Measurements from ENCODE around the gene KCNQ1. TPM values are rescaled to one million over a fixed set of nuclear protein-coding genes. Genes with fewer than 3 reads are reported as not detected.

The KCNQ1 gene
- total RNA-seq, 6 donors from 2014 or later: 18.0 to 45.4 (median 32.7) TPM

GRCh38 chr11:2397005-2397404 lies 47.8 kb upstream of the KCNQ1 start:
- TF ChIP-seq POLR2AphosphoS5 (IDR thresholded peaks at IDR 0.05) (no peak), EP300 (IDR thresholded peaks at IDR 0.05) (no peak)
- DNase-seq (peak in 1 of 2 donors; percentile 58), ATAC-seq (ENCODE audit: low FRiP score in 2 of 2) (no peak)
- 95% methylated on average over 12 of the region's 12 CpGs for WGBS, 2 donors
- H3K36me3 ChIP-seq: peaks cover 11 to 70% (median 61%) of the 10 kb centered on the region in 4 donors
- H3K4me1 ChIP-seq: peaks cover 18 to 38% (median 22%) of the 10 kb centered on the region in 4 donors
- H3K4me3 ChIP-seq: no peak overlapping the region
- H3K9me3 ChIP-seq: no peaks in the 10 kb centered on the region
- no peak overlapping the region for H3K27ac ChIP-seq
- H3K27me3 ChIP-seq: no peaks in the 10 kb centered on the region

GRCh38 chr11:2398664-2399355 lies 46.0 kb upstream of the KCNQ1 start:
- H3K4me3 ChIP-seq: peak overlapping the region in 1 of 4 donors; percentile 72
- peaks cover 23 to 33% (median 25%) of the 10 kb centered on the region in 4 donors for H3K4me1 ChIP-seq
- peaks cover 25 to 70% (median 61%) of the 10 kb centered on the region in 4 donors for H3K36me3 ChIP-seq
- peak overlapping the region; percentile 94 to 100 (median 98) for H3K27ac ChIP-seq
- ATAC-seq (ENCODE audit: low FRiP score in 2 of 2) (no peak), DNase-seq (no peak)
- H3K27me3 ChIP-seq: no peaks in the 10 kb centered on the region
- TF ChIP-seq POLR2A (IDR thresholded peaks at IDR 0.05): no peak
- no peak for TF ChIP-seq EP300 (IDR thresholded peaks at IDR 0.05)
- no peak for TF ChIP-seq CTCF (IDR thresholded peaks at IDR 0.05)
- no peak for TF ChIP-seq POLR2AphosphoS5 (IDR thresholded peaks at IDR 0.05)
- 20 to 72% methylated on average over 1 to 7 of the region's 7 CpGs for WGBS, 2 donors
- no peaks in the 10 kb centered on the region for H3K9me3 ChIP-seq

- peaks cover 23 to 33% (median 25%) of the 10 kb centered on the region in 4 donors for H3K4me1 ChIP-seq
- peak in 1 of 2 donors; percentile 11 for ATAC-seq (ENCODE audit: low FRiP score in 2 of 2)
- peak overlapping the region; percentile 40 to 79 (median 66) for H3K4me3 ChIP-seq
- H3K36me3 ChIP-seq: peaks cover 24 to 70% (median 59%) of the 10 kb centered on the region in 4 donors
- H3K27me3 ChIP-seq: no peaks in the 10 kb centered on the region
- TF ChIP-seq EP300 (IDR thresholded peaks at IDR 0.05): no peak
- no peak for TF ChIP-seq POLR2A (IDR thresholded peaks at IDR 0.05)
- no peak for TF ChIP-seq CTCF (IDR thresholded peaks at IDR 0.05)
- TF ChIP-seq POLR2AphosphoS5 (IDR thresholded peaks at IDR 0.05): no peak
- H3K9me3 ChIP-seq: no peaks in the 10 kb centered on the region
- no peak for DNase-seq
- peak overlapping the region; percentile 94 to 100 (median 98) for H3K27ac ChIP-seq
- WGBS, 2 donors: 22 to 48% methylated on average over 11 to 12 of the region's 23 CpGs
Observed at GRCh38 chr11:2399488-2400068, 45.2 kb upstream of the KCNQ1 start.

GRCh38 chr11:2400069-2400761 lies 44.6 kb upstream of the KCNQ1 start, which contains the start of gene TSSC4:
Gene TSSC4 (plus strand): TSS chr11:2400750. CDS start chr11:2402634, 1,884 bp downstream.
- H3K9me3 ChIP-seq: no peaks in the 10 kb centered on the region
- peak; percentile 94 to 95 for ATAC-seq (ENCODE audit: low FRiP score in 2 of 2)
- TF ChIP-seq POLR2A (IDR thresholded peaks at IDR 0.05) (peak; percentile 58 to 90 (median 75)), POLR2AphosphoS5 (IDR thresholded peaks at IDR 0.05) (peak; percentile 97 to 100), EP300 (IDR thresholded peaks at IDR 0.05) (peak; percentile 96 to 99 (median 98)), CTCF (IDR thresholded peaks at IDR 0.05) (peak; percentile 88 to 100 (median 99))
- WGBS, 2 donors: 0% methylated on average over 26 of the region's 66 CpGs; no CpG with 5 or more reads in 1 of the 2 donors
- peaks cover 23 to 33% (median 25%) of the 10 kb centered on the region in 4 donors for H3K4me1 ChIP-seq
- peak; percentile 99 to 100 for DNase-seq
- H3K36me3 ChIP-seq: peaks cover 18 to 66% (median 53%) of the 10 kb centered on the region in 4 donors
- H3K27ac ChIP-seq: peak within 1 kb of the TSS; percentile 94 to 100 (median 98)
- peak within 1 kb of the TSS; percentile 75 to 89 (median 78) for H3K4me3 ChIP-seq
- H3K27me3 ChIP-seq: no peaks in the 10 kb centered on the region

Data from upper lobe of left lung (tissue), 6 donors.